MM.1S (cell line): ENCODE results near the gene TMTC3.

ENCODE experiments used
- CTCF ChIP-seq: fragments of 300-600 bp; sonication (generic); IDR thresholded peaks from 2 replicates; pipeline ENCODE4 v1.5.1; 2016; ENCODE audit warnings: antibody characterized with exemption, low read length, mixed read lengths
- EZH2 ChIP-seq: fragments of 300-600 bp; sonication (generic); optimal IDR thresholded peaks from 2 replicates; pipeline ENCODE3; 2017; ENCODE audit warnings: low read depth, mild to moderate bottlenecking, antibody characterized with exemption, low read length, mixed read lengths
- EZH2phosphoT487 ChIP-seq: fragments of 300-600 bp; sonication (generic); IDR thresholded peaks from 2 replicates; pipeline ENCODE4 v1.6.1; 2018; ENCODE audit warnings: antibody characterized with exemption, low read length

GRCh38 chr12:88223519-88223918 lies 81.4 kb downstream of the TMTC3 start:
- TF ChIP-seq CTCF (no peak), EZH2 (no peak), EZH2phosphoT487 (no peak)
